ENCODE results near the gene CD151. TPM values are rescaled to one million over a fixed set of nuclear protein-coding genes. Genes with fewer than 3 reads are reported as not detected.

Gene CD151
- total RNA-seq, 5 donors from 2014 or later (not counting 1 experiment from before 2014, with no cell fraction given), result 14.9 to 28.2 (median 25.6) TPM

DNA sequence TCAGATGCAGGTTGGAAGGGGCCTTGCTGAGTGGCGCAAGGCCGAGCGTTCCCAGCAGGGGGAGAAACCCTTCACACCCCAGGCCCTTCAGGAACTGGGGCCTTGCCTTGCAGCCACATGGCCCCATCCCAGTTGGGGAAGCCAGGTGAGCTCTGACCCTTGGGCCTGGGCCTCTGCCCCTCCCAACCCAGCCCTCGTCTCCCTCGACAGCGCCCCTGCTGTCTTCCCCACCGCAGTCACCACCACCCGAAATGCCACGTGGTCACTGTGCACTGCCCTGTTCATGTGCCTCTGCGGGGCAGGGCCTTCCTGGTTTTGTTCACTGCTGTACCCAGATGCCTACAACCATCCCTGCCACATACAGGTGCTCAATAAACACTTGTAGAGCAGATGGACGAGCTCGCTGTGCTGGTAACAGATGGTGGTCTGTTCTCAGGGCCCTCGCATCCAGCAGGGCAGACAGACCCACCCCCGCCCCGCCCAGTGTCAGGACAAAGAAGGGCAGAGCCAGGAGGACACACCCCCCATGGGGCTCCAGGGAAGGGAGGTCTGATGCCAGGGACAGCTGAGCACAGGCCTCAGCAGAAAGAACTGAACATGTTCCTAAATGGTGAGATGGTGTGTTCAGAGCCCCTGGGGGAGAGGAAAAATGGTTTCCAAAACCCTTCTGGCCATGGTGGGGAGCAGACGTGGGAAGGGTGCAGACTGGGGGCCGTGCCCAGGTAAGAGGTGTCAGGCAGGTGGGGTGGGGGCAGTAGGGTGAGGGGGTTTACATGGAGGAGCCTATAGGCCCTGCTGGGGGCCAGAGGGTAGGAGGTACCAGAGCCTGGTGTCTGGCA is 5.9 kb downstream of the CD151 start:
- ATAC-seq (replicated peaks in 1 of 4), result no peak
- Mint-ChIP-seq H3K4me1 (peaks cover 14 to 33% (median 23%) of the 10 kb centered on the region in 3 donors), H3K4me3 (no peak overlapping the region)

DNA sequence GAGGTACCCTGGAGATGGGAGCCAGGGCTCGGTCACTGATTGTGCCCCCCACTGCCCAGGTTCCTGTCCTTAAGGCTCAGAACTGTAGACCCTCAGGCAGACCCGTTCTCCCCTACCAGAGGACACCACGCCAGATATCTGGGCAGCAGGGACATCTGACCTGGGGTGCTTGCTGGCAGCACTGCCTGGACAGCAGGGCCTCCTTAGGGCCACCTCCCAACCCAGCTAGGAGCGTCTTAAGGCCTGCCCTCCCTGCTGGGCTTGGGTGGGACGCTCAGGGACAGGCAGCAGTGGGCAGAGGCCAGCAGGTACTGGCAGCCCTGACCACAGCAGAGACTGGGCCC is 6.5 kb downstream of the CD151 start:
- CTCF ChIA-PET, result no interaction called here
- Histone ChIP-seq H3K36me3 (ENCODE audit: control insufficient read depth in 2 of 2, extremely low read depth in 1 of 2, insufficient read depth in 1 of 2, low read length in 1 of 2) (peaks cover 5 to 26% of the 10 kb centered on the region in 2 donors), H3K27ac (ENCODE audit: low read length) (no peak overlapping the region), H3K9me3 (no peaks in the 10 kb centered on the region), H3K27me3 (replicated peaks in 1 of 2; ENCODE audit: control insufficient read depth in 2 of 2, extremely low read depth in 1 of 2, insufficient read depth in 2 of 2, low read length in 1 of 2) (peaks cover 0 to 20% of the 10 kb centered on the region in 2 experiments), H3K4me3 (ENCODE audit: control insufficient read depth in 1 of 2, extremely low read depth in 1 of 2, low read length in 1 of 2) (no peak overlapping the region), H3K4me1 (ENCODE audit: control insufficient read depth in 1 of 2, extremely low read depth in 1 of 2, insufficient read depth in 2 of 2, low read length in 2 of 2) (peaks cover 7 to 58% of the 10 kb centered on the region in 2 experiments)
- H3K9me3 Mint-ChIP-seq, result no peaks in the 10 kb centered on the region
- peaks cover 14 to 32% (median 22%) of the 10 kb centered on the region in 3 donors for H3K4me1 Mint-ChIP-seq
- no peaks in the 10 kb centered on the region for H3K27me3 Mint-ChIP-seq
- DNase-seq (no peak), ATAC-seq (replicated peaks in 1 of 4) (no peak)
- 100% methylated on average over 5 of the region's 5 CpGs for WGBS (ENCODE audit: insufficient coverage)
- no peak overlapping the region for H3K4me3 Mint-ChIP-seq
- no peak overlapping the region for H3K27ac Mint-ChIP-seq
- POLR2A ChIA-PET, result no interaction called here
- H3K36me3 Mint-ChIP-seq, result peaks cover 2% of the 10 kb centered on the region

More for the DNA sequence above, 5.9 kb downstream of the CD151 start:
- Histone ChIP-seq H3K27ac (ENCODE audit: low read length) (no peak overlapping the region), H3K27me3 (replicated peaks in 1 of 2; ENCODE audit: control insufficient read depth in 2 of 2, extremely low read depth in 1 of 2, insufficient read depth in 2 of 2, low read length in 1 of 2) (peaks cover 0 to 19% of the 10 kb centered on the region in 2 experiments), H3K4me1 (ENCODE audit: control insufficient read depth in 1 of 2, extremely low read depth in 1 of 2, insufficient read depth in 2 of 2, low read length in 2 of 2) (peaks cover 3 to 58% of the 10 kb centered on the region in 2 experiments), H3K36me3 (ENCODE audit: control insufficient read depth in 2 of 2, extremely low read depth in 1 of 2, insufficient read depth in 1 of 2, low read length in 1 of 2) (peaks cover 5 to 26% of the 10 kb centered on the region in 2 donors), H3K9me3 (no peaks in the 10 kb centered on the region), H3K4me3 (ENCODE audit: control insufficient read depth in 1 of 2, extremely low read depth in 1 of 2, low read length in 1 of 2) (no peak overlapping the region)
- POLR2A ChIA-PET, result no interaction called here
- Mint-ChIP-seq H3K27ac (no peak overlapping the region), H3K27me3 (no peaks in the 10 kb centered on the region), H3K36me3 (peaks cover 2% of the 10 kb centered on the region), H3K9me3 (no peaks in the 10 kb centered on the region)
- 80% methylated on average over 14 of the region's 17 CpGs for WGBS (ENCODE audit: insufficient coverage)
- no peak for DNase-seq
- CTCF ChIA-PET, result no interaction called here

DNA sequence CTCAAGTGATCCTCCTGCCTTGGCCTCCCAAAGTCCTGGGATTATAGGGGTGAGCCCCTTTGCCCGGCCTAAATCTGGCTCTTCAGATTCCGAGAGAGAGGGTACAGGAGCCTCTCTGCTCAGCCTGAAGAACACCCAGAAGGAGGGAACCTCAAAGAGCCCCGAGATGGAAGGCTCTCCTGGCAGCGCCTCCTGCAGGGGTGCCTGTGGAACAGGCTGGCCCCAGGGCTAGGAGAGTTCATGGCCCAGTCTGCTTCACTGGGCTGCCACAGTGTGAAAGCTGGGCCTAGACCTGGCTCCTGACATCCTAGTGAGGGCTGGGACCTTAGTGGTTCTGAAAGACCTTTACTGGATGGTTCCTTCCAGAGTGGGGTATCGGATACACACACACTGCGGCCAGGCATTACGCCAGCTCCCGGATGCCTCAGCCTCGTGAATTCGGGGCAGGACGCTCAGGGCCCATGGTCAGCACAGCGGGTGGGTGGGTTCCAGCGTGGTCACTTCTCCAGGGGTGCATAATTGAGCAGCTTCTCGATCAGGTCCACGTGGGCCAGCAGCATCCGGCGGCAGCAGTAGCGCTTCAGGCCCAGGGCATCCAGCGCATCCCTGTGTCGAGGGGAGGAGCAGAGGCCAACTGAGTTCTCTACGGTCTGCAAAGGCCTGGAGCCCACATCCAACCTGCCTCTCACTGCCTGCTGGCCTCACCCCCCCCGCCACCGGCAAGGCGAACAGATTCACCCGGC is 7.3 kb downstream of the CD151 start:
- Mint-ChIP-seq H3K36me3 (peaks cover 2% of the 10 kb centered on the region), H3K27me3 (no peaks in the 10 kb centered on the region), H3K4me1 (peaks cover 19 to 34% (median 21%) of the 10 kb centered on the region in 3 donors), H3K9me3 (no peaks in the 10 kb centered on the region), H3K4me3 (peak overlapping the region; percentile 76 to 83 (median 80)), H3K27ac (peak overlapping the region in 1 of 2 donors; percentile 39)
- Histone ChIP-seq H3K36me3 (ENCODE audit: control insufficient read depth in 2 of 2, extremely low read depth in 1 of 2, insufficient read depth in 1 of 2, low read length in 1 of 2) (peaks cover 5 to 26% of the 10 kb centered on the region in 2 donors), H3K27me3 (replicated peaks in 1 of 2; ENCODE audit: control insufficient read depth in 2 of 2, extremely low read depth in 1 of 2, insufficient read depth in 2 of 2, low read length in 1 of 2) (peaks cover 0 to 20% of the 10 kb centered on the region in 2 experiments), H3K4me1 (ENCODE audit: control insufficient read depth in 1 of 2, extremely low read depth in 1 of 2, insufficient read depth in 2 of 2, low read length in 2 of 2) (peaks cover 9 to 58% of the 10 kb centered on the region in 2 experiments), H3K4me3 (ENCODE audit: control insufficient read depth in 1 of 2, extremely low read depth in 1 of 2, low read length in 1 of 2) (no peak overlapping the region), H3K27ac (ENCODE audit: low read length) (no peak overlapping the region), H3K9me3 (no peaks in the 10 kb centered on the region)
- CTCF ChIA-PET, result no interaction called here
- POLR2A ChIA-PET, result interaction anchor here in 1 of 2 donors (0.6 kb wide), 1 partner anchor 304 kb away, joined by 7 read pairs; no protein-coding TSS in a partner anchor
- 95% methylated on average over 19 of the region's 25 CpGs for WGBS (ENCODE audit: insufficient coverage)
- DNase-seq (no peak), ATAC-seq (replicated peaks in 1 of 4) (no peak)

DNA sequence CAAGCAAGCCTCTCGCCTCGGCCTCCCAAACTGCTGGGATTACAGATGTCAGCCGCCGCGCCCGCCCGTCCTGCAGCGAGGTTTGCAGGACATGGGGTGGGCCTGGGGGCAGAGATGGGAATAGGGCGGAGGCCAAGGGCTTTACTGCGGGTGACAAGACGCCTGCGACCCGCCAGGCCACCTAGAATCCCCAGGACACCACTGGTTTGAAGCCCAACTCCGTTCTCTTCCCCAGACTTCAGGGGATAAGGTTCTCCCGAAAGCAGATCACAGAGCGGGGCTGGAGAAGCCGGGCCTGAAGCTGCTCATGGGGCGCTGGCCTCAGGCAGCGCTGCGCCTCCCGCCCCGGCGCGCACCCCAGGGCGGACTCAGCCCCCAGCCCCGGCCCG is 9.2 kb downstream of the CD151 start:
- H3K9me3 ChIP-seq, result no peaks in the 10 kb centered on the region
- Mint-ChIP-seq H3K36me3 (peaks cover 2% of the 10 kb centered on the region), H3K27ac (peak overlapping the region; percentile 79 to 82), H3K9me3 (no peaks in the 10 kb centered on the region), H3K27me3 (no peaks in the 10 kb centered on the region), H3K4me1 (peaks cover 19 to 32% (median 21%) of the 10 kb centered on the region in 3 donors), H3K4me3 (peak overlapping the region; percentile 80 to 85 (median 83))
- CTCF ChIA-PET, result no interaction called here
- DNase-seq, result no peak
- H3K4me3 ChIP-seq (ENCODE audit: control insufficient read depth in 1 of 2, extremely low read depth in 1 of 2, low read length in 1 of 2), result peak overlapping the region; percentile 85 to 93
- H3K27me3 ChIP-seq (replicated peaks in 1 of 2; ENCODE audit: control insufficient read depth in 2 of 2, extremely low read depth in 1 of 2, insufficient read depth in 2 of 2, low read length in 1 of 2), result peaks cover 0 to 34% of the 10 kb centered on the region in 2 experiments
- POLR2A ChIA-PET, result interaction anchor here in 1 of 2 donors (0.6 kb wide), 1 partner anchor 148 kb away, joined by 4 read pairs; no protein-coding TSS in a partner anchor
- peaks cover 9 to 56% of the 10 kb centered on the region in 2 experiments for H3K4me1 ChIP-seq (ENCODE audit: control insufficient read depth in 1 of 2, extremely low read depth in 1 of 2, insufficient read depth in 2 of 2, low read length in 2 of 2)
- peaks cover 5 to 26% of the 10 kb centered on the region in 2 donors for H3K36me3 ChIP-seq (ENCODE audit: control insufficient read depth in 2 of 2, extremely low read depth in 1 of 2, insufficient read depth in 1 of 2, low read length in 1 of 2)
- 2% methylated on average over 27 of the region's 27 CpGs for WGBS (ENCODE audit: insufficient coverage)
- peak in 2 of 4 experiments; percentile 48 to 59 for ATAC-seq (replicated peaks in 1 of 4)
- no peak overlapping the region for H3K27ac ChIP-seq (ENCODE audit: low read length)

DNA sequence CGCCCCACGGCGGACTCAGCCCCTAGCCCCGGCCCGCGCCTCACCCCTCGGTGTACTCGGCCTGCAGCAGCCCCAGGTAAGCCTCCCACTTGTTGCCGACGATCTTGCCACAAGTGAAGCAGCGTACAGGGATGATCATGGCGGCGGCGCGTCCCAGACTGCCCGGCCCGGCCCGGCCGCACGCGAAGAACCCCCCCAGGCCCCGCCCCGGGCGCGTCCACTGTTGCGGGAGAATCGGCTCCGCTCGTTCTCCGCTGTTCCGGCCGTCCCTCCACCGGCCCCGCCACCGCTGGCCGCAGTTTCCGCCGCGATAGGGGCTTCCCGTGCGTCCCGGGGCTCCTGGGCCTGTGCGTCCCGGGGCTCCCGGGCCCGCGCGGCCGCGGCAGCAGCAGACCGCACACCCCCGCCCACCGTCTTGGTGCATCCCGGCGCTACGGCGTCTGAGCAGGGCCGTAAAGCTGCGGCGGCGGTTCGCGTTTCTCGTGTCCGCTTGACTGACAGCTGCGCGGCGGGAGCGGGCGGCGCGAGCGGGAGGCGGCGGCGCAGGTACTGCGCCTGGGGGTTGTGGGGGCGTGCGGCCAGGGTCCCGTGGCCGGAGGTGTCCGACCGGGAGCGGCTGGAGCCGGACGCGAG is 9.7 kb downstream of the CD151 start, which contains the start of the genes POLR2L and TSPAN4:
POLR2L (minus strand) TSS at position 160 of the 633 bp plus-strand sequence; CDS start at position 139, 21 bp downstream.
TSPAN4 (plus strand) TSS at position 483 of the 633 bp plus-strand sequence. CDS start 7,453 bp downstream, outside the sequence.
- H3K27ac ChIP-seq (ENCODE audit: low read length), result no peak within 1 kb of the TSS
- peaks cover 5 to 26% of the 10 kb centered on the region in 2 donors for H3K36me3 ChIP-seq (ENCODE audit: control insufficient read depth in 2 of 2, extremely low read depth in 1 of 2, insufficient read depth in 1 of 2, low read length in 1 of 2)
- ATAC-seq (replicated peaks in 1 of 4), result peak; percentile 83 to 88 (median 86)
- Mint-ChIP-seq H3K4me3 (peak within 1 kb of the TSS; percentile 80 to 85 (median 83)), H3K36me3 (peaks cover 2% of the 10 kb centered on the region), H3K27me3 (no peaks in the 10 kb centered on the region), H3K27ac (peak within 1 kb of the TSS; percentile 79 to 82), H3K9me3 (no peaks in the 10 kb centered on the region), H3K4me1 (peaks cover 19 to 31% (median 21%) of the 10 kb centered on the region in 3 donors)
- no peaks in the 10 kb centered on the region for H3K9me3 ChIP-seq
- POLR2A ChIA-PET, result interaction anchor here in 1 of 2 donors (0.6 kb wide), 2 partner anchors 11 to 148 kb away, joined by 3 to 4 read pairs; no protein-coding TSS in a partner anchor
- H3K27me3 ChIP-seq (replicated peaks in 1 of 2; ENCODE audit: control insufficient read depth in 2 of 2, extremely low read depth in 1 of 2, insufficient read depth in 2 of 2, low read length in 1 of 2), result peaks cover 0 to 38% of the 10 kb centered on the region in 2 experiments
- H3K4me3 ChIP-seq (ENCODE audit: control insufficient read depth in 1 of 2, extremely low read depth in 1 of 2, low read length in 1 of 2), result peak within 1 kb of the TSS; percentile 85 to 93
- DNase-seq, result peak; percentile 64 to 93 (median 81)
- CTCF ChIA-PET, result interaction anchor here in 1 of 2 donors (0.6 kb wide), 1 partner anchor 361 kb away, joined by 3 read pairs; no protein-coding TSS in a partner anchor
- under 1% methylated on average over 87 of the region's 87 CpGs for WGBS (ENCODE audit: insufficient coverage)
- peaks cover 9 to 52% of the 10 kb centered on the region in 2 experiments for H3K4me1 ChIP-seq (ENCODE audit: control insufficient read depth in 1 of 2, extremely low read depth in 1 of 2, insufficient read depth in 2 of 2, low read length in 2 of 2)
